Mucosa of stomach (tissue), 1 donor: ENCODE measurements around the gene GPR183.

Experiments
- H3K27me3 ChIP-seq: one replicate; pipeline ENCODE4 v1.7.0; 2013; ENCODE audit warnings: mild to moderate bottlenecking, low read length; ENCODE audit not compliant: control insufficient read depth, insufficient read depth
- H3K36me3 ChIP-seq: one replicate; pipeline ENCODE4 v1.7.0; 2013; ENCODE audit warnings: low read length; ENCODE audit not compliant: control insufficient read depth, insufficient read depth
- H3K4me1 ChIP-seq: one replicate; pipeline ENCODE4 v1.7.0; 2013; ENCODE audit warnings: mild to moderate bottlenecking, low read length; ENCODE audit not compliant: control insufficient read depth, insufficient read depth
- H3K4me3 ChIP-seq: one replicate; pipeline ENCODE4 v1.7.0; 2013; ENCODE audit warnings: low read length
- H3K9ac ChIP-seq: one replicate; pipeline ENCODE4 v1.7.0; 2013; ENCODE audit warnings: mild to moderate bottlenecking, low read length, moderate library complexity
- H3K9me3 ChIP-seq: one replicate; pipeline ENCODE4 v1.7.0; 2013; ENCODE audit warnings: mild to moderate bottlenecking, low read length, moderate library complexity; ENCODE audit not compliant: control insufficient read depth
- donor health status: Pancreatic carcinoma.

The GPR183 gene

DNA sequence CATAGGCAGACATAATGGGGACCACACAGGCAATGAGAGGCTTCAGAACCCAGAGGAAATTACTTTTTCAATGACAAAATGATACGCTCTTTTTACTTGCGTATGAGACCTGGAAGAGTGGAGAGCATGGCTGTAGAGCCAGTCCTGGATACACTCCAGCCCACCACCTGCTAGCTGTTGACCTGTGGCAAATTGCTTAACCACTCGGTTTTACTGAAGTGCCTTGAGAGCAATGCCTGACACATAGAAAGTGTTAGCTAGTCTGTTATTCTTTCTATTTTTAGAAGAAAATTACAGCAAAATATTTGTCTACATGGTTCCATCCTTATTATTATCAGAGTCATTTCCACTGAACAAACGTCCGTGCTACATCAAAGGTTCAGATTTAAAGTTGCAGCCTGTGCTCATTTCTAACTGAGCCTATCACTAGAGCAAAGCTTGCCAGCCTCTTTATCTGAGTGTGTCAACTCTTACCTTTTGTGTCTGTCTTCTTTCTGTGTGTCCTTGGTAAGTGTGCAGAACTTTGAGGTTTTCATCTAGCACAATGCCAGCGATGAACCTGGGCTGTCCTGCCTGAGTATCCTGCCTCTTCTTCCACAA lies 9.6 kb upstream of the GPR183 start:
- Histone ChIP-seq H3K4me1 (no peaks in the 10 kb centered on the region), H3K4me3 (no peak overlapping the region), H3K27me3 (no peaks in the 10 kb centered on the region), H3K36me3 (no peaks in the 10 kb centered on the region), H3K9ac (no peak overlapping the region), H3K9me3 (no peaks in the 10 kb centered on the region)

DNA sequence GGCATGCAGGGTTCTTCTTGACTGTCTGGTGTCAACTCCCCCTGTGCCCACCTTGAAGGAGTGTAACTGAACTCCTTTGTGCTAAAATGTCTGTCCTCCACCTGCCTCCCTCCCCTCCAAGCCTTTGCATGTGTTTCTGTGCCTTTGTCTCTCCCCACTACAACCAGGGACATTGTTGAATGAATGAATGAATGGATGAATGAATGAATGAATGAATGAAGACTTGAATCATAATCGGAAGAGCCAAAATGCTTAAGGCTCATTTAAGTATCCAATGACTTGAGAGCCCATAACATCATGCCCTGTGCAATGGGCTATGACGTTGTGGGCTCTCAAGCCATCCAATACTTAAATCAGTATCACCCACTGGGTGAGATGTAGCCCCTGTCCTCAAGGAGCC lies 9.0 kb upstream of the GPR183 start:
- Histone ChIP-seq H3K4me3 (no peak overlapping the region), H3K4me1 (no peaks in the 10 kb centered on the region), H3K9ac (no peak overlapping the region), H3K36me3 (no peaks in the 10 kb centered on the region), H3K27me3 (no peaks in the 10 kb centered on the region), H3K9me3 (no peaks in the 10 kb centered on the region)

DNA sequence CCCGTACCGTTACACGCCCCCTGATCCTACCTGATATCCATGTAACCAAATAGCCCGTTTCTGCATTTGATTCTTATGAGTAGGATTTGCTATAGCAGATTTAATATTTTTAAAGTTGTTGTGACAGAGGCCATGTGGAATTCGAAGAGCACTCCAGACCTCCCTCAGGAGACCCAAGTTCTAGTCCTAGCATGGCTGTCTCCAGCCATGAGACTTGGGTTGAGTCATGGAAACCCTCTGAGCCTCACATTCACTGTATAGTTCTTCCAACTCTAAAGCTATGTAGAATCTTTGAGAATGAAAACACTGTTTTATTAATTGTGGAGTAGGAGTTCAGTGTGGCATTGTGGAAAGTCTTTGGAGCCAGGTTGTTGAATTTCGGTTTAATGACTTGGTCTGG lies 8.0 kb upstream of the GPR183 start:
- no peaks in the 10 kb centered on the region for H3K4me1 ChIP-seq
- no peak overlapping the region for H3K4me3 ChIP-seq
- H3K9me3 ChIP-seq, result no peaks in the 10 kb centered on the region
- no peaks in the 10 kb centered on the region for H3K27me3 ChIP-seq
- no peak overlapping the region for H3K9ac ChIP-seq
- no peaks in the 10 kb centered on the region for H3K36me3 ChIP-seq

DNA sequence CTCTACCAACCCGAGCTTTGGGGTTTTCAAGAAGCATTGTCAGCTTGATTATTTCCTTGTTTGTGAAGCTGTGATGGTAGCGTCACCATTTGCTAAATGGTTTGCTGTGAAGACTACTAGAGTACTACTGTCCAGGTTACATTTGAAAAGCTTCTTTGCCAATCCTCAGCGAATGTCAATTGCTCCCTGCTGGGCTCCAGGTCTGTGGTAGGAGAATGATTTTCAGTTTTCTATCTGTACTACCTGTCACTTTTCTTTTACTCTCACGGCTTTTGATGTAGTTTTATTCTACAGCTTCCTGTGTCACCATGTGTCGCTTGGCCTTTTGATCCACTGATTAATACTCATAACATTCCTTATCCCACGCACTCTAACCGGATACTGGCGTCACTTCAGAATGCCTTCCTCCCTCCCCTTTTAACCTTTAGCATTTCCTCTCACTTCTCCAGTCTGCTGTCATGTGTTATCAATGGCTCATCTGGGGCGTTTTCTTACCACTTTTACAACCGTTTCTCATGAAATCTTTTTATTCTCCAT lies 7.5 kb upstream of the GPR183 start:
- no peaks in the 10 kb centered on the region for H3K27me3 ChIP-seq
- no peaks in the 10 kb centered on the region for H3K4me1 ChIP-seq
- H3K9me3 ChIP-seq, result no peaks in the 10 kb centered on the region
- H3K9ac ChIP-seq, result no peak overlapping the region
- H3K4me3 ChIP-seq, result no peak overlapping the region
- H3K36me3 ChIP-seq, result no peaks in the 10 kb centered on the region

DNA sequence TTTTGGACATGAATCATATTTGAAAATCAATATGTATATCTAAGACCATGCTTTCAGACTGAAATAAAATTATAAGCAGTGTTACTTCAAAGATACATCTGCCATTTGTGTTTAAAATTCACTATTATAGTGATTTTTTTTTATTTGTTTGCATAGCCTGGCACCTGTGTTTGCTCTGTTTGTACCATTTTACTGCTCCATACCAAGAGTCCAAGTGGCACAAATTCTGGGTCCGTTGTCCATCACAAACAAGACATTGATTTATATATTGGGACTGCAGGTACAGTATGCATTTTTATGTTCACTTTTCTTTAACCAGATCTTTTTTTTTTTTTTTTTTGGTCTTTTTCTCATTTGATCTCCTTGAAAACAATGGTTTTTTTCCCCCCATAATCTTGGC lies 6.7 kb upstream of the GPR183 start:
- no peak overlapping the region for H3K9ac ChIP-seq
- H3K36me3 ChIP-seq, result no peaks in the 10 kb centered on the region
- no peaks in the 10 kb centered on the region for H3K9me3 ChIP-seq
- H3K4me1 ChIP-seq, result no peaks in the 10 kb centered on the region
- no peaks in the 10 kb centered on the region for H3K27me3 ChIP-seq
- H3K4me3 ChIP-seq, result no peak overlapping the region

DNA sequence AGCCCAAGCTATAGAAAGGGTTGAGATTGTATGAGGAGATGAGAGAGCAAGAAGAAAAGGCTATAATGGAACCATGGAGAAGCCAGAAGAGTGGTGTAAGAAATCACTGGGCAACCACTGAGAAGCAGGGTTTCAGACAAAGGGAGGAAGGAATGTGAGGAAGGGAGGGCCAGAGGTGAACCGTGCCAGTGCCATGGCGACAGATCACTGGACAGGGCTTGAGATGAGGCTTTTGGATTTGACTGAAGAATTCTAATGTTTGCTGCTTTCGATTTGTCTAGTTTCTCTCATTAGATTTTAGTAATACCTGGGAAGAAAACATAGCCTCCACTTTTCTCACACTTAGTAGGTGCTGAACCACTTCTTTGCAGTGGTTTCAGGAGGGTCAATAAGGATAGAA lies 6.3 kb upstream of the GPR183 start:
- Histone ChIP-seq H3K27me3 (no peaks in the 10 kb centered on the region), H3K9me3 (no peaks in the 10 kb centered on the region), H3K4me3 (no peak overlapping the region), H3K9ac (no peak overlapping the region), H3K36me3 (no peaks in the 10 kb centered on the region), H3K4me1 (no peaks in the 10 kb centered on the region)

DNA sequence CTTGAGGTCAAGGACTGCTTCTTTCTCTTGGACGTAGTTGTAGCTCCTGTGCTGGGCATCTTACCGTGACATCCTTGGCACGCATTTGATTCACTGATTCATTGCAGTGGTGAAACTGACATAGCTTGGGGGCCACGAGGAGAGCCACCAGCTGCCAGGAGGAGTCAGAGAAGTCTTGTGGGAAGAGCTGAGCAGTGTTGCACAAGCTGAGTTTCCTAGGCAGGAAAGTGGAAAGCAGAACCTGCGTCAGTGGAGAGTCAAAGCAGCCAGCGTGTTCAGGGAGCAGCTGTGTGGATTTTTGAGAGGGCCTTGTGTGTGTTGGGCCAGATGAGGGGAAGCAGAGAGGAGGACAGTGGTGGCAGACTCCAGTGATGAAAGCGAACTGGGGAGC lies 5.3 kb upstream of the GPR183 start:
- Histone ChIP-seq H3K4me3 (no peak overlapping the region), H3K9me3 (no peaks in the 10 kb centered on the region), H3K27me3 (no peaks in the 10 kb centered on the region), H3K36me3 (no peaks in the 10 kb centered on the region), H3K4me1 (no peaks in the 10 kb centered on the region), H3K9ac (no peak overlapping the region)

DNA sequence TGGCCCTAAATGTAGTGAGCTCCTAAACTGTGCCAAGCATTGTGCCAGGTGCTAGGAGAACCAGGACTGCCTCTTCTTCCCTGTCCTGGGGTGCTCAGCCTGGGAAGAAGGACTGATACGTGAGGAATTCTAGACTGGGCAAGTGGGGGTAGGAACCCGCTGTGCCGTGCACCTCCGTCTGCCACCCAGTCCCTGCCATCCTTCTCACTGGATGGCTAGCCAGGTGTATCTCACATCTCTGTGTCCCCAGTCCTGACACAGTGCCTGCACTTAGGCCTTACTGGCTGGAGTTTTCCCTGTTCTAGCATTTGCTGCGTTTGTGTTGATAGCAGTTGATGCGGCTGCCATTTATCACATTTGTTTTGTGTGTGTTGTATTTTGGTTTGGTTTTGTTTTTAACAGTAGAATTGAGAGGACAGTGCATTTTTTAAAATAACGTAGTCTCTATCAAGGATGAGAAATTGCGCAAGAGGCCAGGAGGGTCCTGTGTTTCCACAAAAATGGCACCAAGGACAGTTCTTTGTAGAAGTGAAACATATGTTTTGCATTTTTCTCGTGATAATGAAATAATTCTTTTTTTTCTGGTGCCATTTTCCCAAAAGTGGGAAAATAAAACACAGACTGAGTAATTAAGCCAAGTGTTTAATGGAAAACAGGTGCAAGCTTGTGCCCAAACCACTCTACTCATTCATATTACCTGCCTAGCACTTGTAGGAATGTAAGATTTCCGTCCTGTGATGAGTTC lies 4.7 kb upstream of the GPR183 start:
- H3K9ac ChIP-seq, result no peak overlapping the region
- H3K4me1 ChIP-seq, result no peaks in the 10 kb centered on the region
- no peaks in the 10 kb centered on the region for H3K36me3 ChIP-seq
- no peak overlapping the region for H3K4me3 ChIP-seq
- no peaks in the 10 kb centered on the region for H3K27me3 ChIP-seq
- H3K9me3 ChIP-seq, result no peaks in the 10 kb centered on the region

DNA sequence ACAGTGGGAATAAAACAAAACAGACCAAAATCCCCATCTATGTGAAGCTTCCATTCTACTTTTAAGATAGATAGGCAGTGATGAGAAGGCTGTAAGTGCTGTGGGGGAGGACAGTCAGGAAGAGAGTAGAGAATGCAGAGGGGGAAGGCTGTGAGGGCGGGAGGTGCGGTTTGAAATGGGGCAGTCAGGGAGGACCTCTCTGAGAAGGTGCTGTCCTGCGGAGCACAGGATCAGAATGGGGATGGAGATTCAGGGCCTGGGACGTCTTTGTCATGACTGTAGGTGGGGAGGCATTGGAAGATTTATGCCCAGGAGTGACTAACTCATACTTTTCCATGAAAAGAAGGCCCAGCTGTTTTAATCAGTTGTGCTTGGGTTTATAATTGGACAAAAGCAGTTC lies 3.9 kb upstream of the GPR183 start:
- Histone ChIP-seq H3K9me3 (no peaks in the 10 kb centered on the region), H3K4me1 (no peaks in the 10 kb centered on the region), H3K27me3 (no peaks in the 10 kb centered on the region), H3K36me3 (no peaks in the 10 kb centered on the region), H3K4me3 (no peak overlapping the region), H3K9ac (no peak overlapping the region)

DNA sequence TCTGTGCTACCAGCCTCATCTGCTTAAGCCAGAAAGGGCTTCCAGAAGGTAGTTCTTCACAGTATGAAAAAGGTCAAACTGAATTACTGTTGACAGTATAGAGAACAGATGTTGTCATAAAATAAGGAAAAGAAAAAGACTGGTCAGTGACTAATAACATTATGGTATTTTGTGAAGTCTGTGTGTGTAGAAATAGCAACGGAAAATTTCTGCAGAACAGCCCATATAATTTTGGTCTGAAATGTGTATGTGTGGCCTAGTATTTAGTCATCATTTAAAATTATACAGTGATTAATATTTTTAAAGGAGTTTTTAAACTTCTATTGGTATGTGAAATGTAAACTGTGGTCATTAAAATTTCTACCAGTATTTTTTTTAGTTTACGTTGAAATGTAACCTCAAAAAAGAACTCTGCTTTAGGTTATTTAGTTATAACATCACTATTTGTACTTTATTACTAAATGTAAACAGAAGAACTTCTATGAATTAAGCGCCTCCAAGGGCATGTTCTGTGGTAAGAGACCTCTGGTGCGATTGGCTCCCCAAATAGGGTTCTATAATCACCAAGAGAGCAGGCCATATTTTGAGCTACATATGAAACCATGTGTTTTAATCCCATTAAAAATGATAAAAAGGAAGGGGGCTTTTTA lies 3.3 kb upstream of the GPR183 start:
- Histone ChIP-seq H3K9ac (no peak overlapping the region), H3K4me1 (no peaks in the 10 kb centered on the region), H3K4me3 (no peak overlapping the region), H3K36me3 (no peaks in the 10 kb centered on the region), H3K9me3 (no peaks in the 10 kb centered on the region), H3K27me3 (no peaks in the 10 kb centered on the region)

DNA sequence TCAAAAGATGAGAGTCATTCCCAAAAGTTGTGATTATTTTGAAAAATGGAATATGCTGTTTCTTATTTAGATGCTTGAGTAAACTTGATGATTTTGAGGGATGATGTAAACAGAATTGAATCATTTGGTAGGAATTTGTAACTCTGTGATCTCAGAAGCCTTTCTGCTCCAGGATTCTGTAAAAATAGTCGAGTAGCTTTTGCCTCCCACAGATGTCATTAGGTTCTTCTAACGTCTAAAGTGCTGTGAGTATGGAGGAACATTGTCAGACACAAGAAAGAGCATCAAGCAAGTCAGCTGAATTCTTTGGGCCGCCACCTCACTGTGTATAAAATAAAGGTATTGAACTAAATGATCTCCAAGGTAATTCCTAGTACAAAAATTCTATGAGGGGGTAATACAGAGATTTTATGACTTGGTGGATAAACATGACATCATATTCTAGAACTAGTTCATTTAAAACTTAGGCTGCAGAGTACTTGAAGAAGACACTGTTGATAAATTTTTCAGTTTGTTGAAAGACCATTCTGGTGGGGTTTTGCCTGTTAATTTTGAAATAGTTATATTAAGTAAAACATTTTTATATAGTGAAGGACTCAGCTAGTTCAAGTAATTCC lies 1.4 kb upstream of the GPR183 start:
- Histone ChIP-seq H3K4me3 (no peak overlapping the region), H3K4me1 (no peaks in the 10 kb centered on the region), H3K9me3 (no peaks in the 10 kb centered on the region), H3K27me3 (no peaks in the 10 kb centered on the region), H3K36me3 (no peaks in the 10 kb centered on the region), H3K9ac (no peak overlapping the region)
